Neural cell (in vitro differentiated cells): Measurements from ENCODE around the gene SLC44A5. TPM values are rescaled to one million over a fixed set of nuclear protein-coding genes. Genes with fewer than 3 reads are reported as not detected.

Experiments used
- H2AFZ ChIP-seq: fragments of 200-600, 300-800 bp; sonication (generic), shearing (Covaris generic); 2 replicates; pipeline ENCODE4 v1.6.0; 2014; ENCODE audit warnings: low read depth, mild to moderate bottlenecking, antibody characterized with exemption, low read length, moderate library complexity
- H3F3A ChIP-seq: fragments of 200-600 bp; shearing (Covaris generic); 2 replicates; pipeline ENCODE4 v1.6.1; 2016; ENCODE audit warnings: mild to moderate bottlenecking, moderate library complexity, mixed read lengths, antibody characterized with exemption, low read length; ENCODE audit not compliant: insufficient read depth, poor library complexity, severe bottlenecking
- H3K27ac ChIP-seq: fragments of 200-600, 300-800 bp; sonication (generic), shearing (Covaris generic); 2 replicates; pipeline ENCODE4 v1.5.1; 2014; ENCODE audit warnings: mild to moderate bottlenecking, low read length, moderate library complexity
- H3K27me3 ChIP-seq: fragments of 300-800, 200-600 bp; sonication (generic), shearing (Covaris generic); 2 replicates; pipeline ENCODE4 v1.6.0; 2014; ENCODE audit warnings: mild to moderate bottlenecking, low read depth, low read length, moderate library complexity; ENCODE audit not compliant: insufficient read depth
- H3K36me3 ChIP-seq: fragments of 300-800, 200-600 bp; sonication (generic), shearing (Covaris generic); 2 replicates; pipeline ENCODE4 v1.5.1; 2014; ENCODE audit warnings: mild to moderate bottlenecking, antibody characterized with exemption, low read length, moderate library complexity; ENCODE audit not compliant: insufficient read depth
- H3K4me2 ChIP-seq: fragments of 300-800, 200-600 bp; sonication (generic), shearing (Covaris generic); 2 replicates; pipeline ENCODE4 v1.6.0; 2014; ENCODE audit warnings: mild to moderate bottlenecking, low read length
- H3K4me3 ChIP-seq: fragments of 300-800, 200-600 bp; sonication (generic), shearing (Covaris generic); 2 replicates; pipeline ENCODE4 v1.5.1; 2014; ENCODE audit warnings: mild to moderate bottlenecking, low read length, moderate library complexity
- H3K79me2 ChIP-seq: fragments of 200-600 bp; shearing (Covaris generic); replicated peaks from 2 replicates; pipeline ENCODE4 v1.6.0; 2014; ENCODE audit warnings: mild to moderate bottlenecking, low read length, moderate library complexity; ENCODE audit not compliant: insufficient read depth
- H3K9ac ChIP-seq: fragments of 300-800, 200-600 bp; sonication (generic), shearing (Covaris generic); 2 replicates; pipeline ENCODE4 v1.6.1; 2016; ENCODE audit warnings: mild to moderate bottlenecking, low read length, mixed read lengths
- H3K9me2 ChIP-seq: fragments of 200-600 bp; shearing (Covaris generic); 2 replicates; pipeline ENCODE4 v1.6.1; 2016; ENCODE audit warnings: mild to moderate bottlenecking, low read length, mixed read lengths; ENCODE audit not compliant: insufficient read depth
- H3K9me3 ChIP-seq: fragments of 200-600, 300-800 bp; sonication (generic), shearing (Covaris generic); 2 replicates; pipeline ENCODE4 v1.6.1; 2016; ENCODE audit warnings: mild to moderate bottlenecking, mixed run types, low read length, moderate library complexity, mixed read lengths
- H4K20me1 ChIP-seq: fragments of 200-600 bp; shearing (Covaris generic); 2 replicates; pipeline ENCODE4 v1.6.1; 2016; ENCODE audit warnings: mild to moderate bottlenecking, mixed run types; ENCODE audit not compliant: insufficient read depth
- EP300 ChIP-seq: fragments of 450-650 bp; conservative IDR thresholded peaks from 2 replicates; pipeline ENCODE4 v1.6.1; 2014; ENCODE audit warnings: antibody characterized with exemption, mild to moderate bottlenecking, moderate library complexity; ENCODE audit not compliant: poor library complexity, severe bottlenecking
- EZH2 ChIP-seq: fragments of 200-600, 300-800 bp; shearing (Covaris generic), sonication (generic); IDR thresholded peaks from 2 replicates; pipeline ENCODE4 v1.6.1; 2014; ENCODE audit warnings: antibody characterized with exemption, low read length, borderline replicate concordance, mild to moderate bottlenecking; ENCODE audit not compliant: insufficient read depth, poor library complexity, severe bottlenecking
- MXI1 ChIP-seq: fragments of 450-650 bp; conservative IDR thresholded peaks from 2 replicates; pipeline ENCODE4 v1.6.1; 2014; ENCODE audit warnings: antibody characterized with exemption, mild to moderate bottlenecking; ENCODE audit not compliant: poor library complexity, severe bottlenecking
- POLR2AphosphoS5 ChIP-seq: IDR thresholded peaks from 2 replicates; pipeline ENCODE4 v1.6.1; 2012
- RAD21 ChIP-seq: fragments of 450-650 bp; conservative IDR thresholded peaks from 2 replicates; pipeline ENCODE4 v1.6.1; 2014; ENCODE audit warnings: antibody characterized with exemption, mild to moderate bottlenecking, moderate library complexity
- SMC3 ChIP-seq: fragments of 450-650 bp; conservative IDR thresholded peaks from 2 replicates; pipeline ENCODE4 v1.6.1; 2014; ENCODE audit warnings: antibody characterized with exemption, mild to moderate bottlenecking, moderate library complexity; ENCODE audit not compliant: poor library complexity
- TAF1 ChIP-seq: IDR thresholded peaks from 2 replicates; pipeline ENCODE4 v1.6.1; 2012; ENCODE audit warnings: low read depth
- polyA plus RNA-seq: library from polyadenylated mRNA; depleted of rRNA; stranded (reverse); fragments of >200 nt; gene quantifications from 2 replicates; pipeline ENCODE4 v1.2.3, GENCODE V29; 2014
- TF ChIP-seq, protein P1 (sequence below): fragments of 450-650 bp; IDR thresholded peaks from 2 replicates; pipeline ENCODE4 v1.5.1; 2014; ENCODE audit warnings: antibody characterized with exemption, mild to moderate bottlenecking, moderate library complexity; ENCODE audit not compliant: poor library complexity, severe bottlenecking
- TF ChIP-seq, protein P2 (sequence below): IDR thresholded peaks from 2 replicates; pipeline ENCODE4 v1.6.1; 2012; ENCODE audit warnings: borderline replicate concordance

SLC44A5 gene
- polyA plus RNA-seq, 1 donor from 2014 or later = 53.0 TPM

DNA sequence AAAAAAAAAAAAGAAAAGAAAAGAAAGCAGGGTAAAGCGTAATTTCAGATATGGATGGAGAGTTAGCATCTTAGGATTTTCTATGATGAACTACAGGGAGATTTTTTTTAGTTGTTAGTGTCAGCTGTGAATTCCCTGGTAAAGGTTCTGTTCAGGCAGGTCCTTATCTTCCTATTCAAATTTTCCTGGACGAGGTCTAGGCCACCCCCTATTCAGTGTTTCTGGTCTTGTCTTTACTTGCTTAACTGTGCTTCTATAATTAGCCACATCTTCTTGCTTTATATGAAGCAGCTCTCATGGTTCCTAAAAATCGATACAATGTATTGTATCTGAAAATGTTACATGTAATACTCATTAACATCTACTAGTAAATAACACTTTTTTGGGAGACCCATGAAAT is 318.9 kb downstream of the SLC44A5 start:
- Histone ChIP-seq H3K9me3 (no peaks in the 10 kb centered on the region), H3K4me3 (no peak overlapping the region), H3K79me2 (no peaks in the 10 kb centered on the region), H3K4me2 (no peak overlapping the region), H3K36me3 (no peaks in the 10 kb centered on the region), H3K27me3 (no peaks in the 10 kb centered on the region), H4K20me1 (no peaks in the 10 kb centered on the region), H3K9me2 (no peaks in the 10 kb centered on the region), H2AFZ (no peak overlapping the region), H3K27ac (no peak overlapping the region), H3F3A (no peaks in the 10 kb centered on the region), H3K9ac (no peak overlapping the region)
- TF ChIP-seq EZH2 (no peak), MXI1 (no peak), POLR2AphosphoS5 (no peak), TAF1 (no peak), EP300 (no peak), SMC3 (no peak), RAD21 (no peak)
- TF ChIP-seq, protein P1, sequence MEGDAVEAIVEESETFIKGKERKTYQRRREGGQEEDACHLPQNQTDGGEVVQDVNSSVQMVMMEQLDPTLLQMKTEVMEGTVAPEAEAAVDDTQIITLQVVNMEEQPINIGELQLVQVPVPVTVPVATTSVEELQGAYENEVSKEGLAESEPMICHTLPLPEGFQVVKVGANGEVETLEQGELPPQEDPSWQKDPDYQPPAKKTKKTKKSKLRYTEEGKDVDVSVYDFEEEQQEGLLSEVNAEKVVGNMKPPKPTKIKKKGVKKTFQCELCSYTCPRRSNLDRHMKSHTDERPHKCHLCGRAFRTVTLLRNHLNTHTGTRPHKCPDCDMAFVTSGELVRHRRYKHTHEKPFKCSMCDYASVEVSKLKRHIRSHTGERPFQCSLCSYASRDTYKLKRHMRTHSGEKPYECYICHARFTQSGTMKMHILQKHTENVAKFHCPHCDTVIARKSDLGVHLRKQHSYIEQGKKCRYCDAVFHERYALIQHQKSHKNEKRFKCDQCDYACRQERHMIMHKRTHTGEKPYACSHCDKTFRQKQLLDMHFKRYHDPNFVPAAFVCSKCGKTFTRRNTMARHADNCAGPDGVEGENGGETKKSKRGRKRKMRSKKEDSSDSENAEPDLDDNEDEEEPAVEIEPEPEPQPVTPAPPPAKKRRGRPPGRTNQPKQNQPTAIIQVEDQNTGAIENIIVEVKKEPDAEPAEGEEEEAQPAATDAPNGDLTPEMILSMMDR = no peak
- TF ChIP-seq, protein P2, sequence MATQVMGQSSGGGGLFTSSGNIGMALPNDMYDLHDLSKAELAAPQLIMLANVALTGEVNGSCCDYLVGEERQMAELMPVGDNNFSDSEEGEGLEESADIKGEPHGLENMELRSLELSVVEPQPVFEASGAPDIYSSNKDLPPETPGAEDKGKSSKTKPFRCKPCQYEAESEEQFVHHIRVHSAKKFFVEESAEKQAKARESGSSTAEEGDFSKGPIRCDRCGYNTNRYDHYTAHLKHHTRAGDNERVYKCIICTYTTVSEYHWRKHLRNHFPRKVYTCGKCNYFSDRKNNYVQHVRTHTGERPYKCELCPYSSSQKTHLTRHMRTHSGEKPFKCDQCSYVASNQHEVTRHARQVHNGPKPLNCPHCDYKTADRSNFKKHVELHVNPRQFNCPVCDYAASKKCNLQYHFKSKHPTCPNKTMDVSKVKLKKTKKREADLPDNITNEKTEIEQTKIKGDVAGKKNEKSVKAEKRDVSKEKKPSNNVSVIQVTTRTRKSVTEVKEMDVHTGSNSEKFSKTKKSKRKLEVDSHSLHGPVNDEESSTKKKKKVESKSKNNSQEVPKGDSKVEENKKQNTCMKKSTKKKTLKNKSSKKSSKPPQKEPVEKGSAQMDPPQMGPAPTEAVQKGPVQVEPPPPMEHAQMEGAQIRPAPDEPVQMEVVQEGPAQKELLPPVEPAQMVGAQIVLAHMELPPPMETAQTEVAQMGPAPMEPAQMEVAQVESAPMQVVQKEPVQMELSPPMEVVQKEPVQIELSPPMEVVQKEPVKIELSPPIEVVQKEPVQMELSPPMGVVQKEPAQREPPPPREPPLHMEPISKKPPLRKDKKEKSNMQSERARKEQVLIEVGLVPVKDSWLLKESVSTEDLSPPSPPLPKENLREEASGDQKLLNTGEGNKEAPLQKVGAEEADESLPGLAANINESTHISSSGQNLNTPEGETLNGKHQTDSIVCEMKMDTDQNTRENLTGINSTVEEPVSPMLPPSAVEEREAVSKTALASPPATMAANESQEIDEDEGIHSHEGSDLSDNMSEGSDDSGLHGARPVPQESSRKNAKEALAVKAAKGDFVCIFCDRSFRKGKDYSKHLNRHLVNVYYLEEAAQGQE = no peak

DNA sequence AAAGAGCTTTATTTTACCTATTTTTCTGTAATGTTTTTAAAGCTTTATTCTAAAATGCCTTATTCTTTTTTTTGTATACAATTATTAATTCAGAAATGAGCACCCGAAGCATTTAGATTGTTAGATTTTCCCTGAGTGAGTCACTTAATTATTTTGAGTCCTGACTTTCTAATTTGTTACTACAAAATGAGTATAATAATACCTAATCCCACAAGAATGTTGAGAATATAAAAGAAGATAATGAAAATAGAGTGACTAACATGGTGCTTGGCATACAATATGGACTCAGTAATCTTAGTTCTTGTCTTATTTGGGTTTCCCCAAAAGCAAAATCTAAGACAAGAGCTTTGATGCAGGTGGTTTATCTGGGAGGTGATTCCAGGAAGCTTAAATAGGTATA is 334.5 kb downstream of the SLC44A5 start:
- no peak for TF ChIP-seq MXI1
- no peak for TF ChIP-seq SMC3
- TF ChIP-seq EZH2 = no peak
- TF ChIP-seq EP300 = no peak
- no peak overlapping the region for H3K4me2 ChIP-seq
- no peak overlapping the region for H2AFZ ChIP-seq

DNA sequence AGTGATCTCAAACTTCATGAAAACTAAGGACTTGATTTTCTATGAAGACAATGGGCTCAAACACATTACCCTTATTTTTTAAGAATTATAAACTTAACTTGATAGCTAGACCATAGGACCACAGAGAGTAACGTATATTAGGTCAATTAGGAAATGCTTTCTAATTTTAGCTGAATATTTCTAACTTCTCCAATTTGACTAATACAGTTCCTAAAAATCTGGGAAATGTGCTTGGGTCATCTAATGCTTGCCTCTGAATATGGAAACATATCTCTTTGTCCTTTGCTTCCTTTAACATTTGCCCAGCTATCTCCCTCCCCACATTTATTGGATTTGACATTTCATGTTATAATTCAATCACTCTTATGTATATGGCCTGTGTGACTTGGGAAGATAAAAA is 335.3 kb downstream of the SLC44A5 start:
- TF ChIP-seq SMC3 = no peak
- no peak for TF ChIP-seq EP300
- TF ChIP-seq MXI1 = no peak
- no peak for TF ChIP-seq POLR2AphosphoS5
- no peak for TF ChIP-seq RAD21
- TF ChIP-seq, protein P2 = no peak
- TF ChIP-seq, protein P1 = no peak
- TF ChIP-seq EZH2 = no peak
- no peak for TF ChIP-seq TAF1
- no peak overlapping the region for H3K27ac ChIP-seq
- H2AFZ ChIP-seq = no peak overlapping the region
- no peaks in the 10 kb centered on the region for H3K9me2 ChIP-seq
- H3K79me2 ChIP-seq = no peaks in the 10 kb centered on the region
- no peaks in the 10 kb centered on the region for H3K27me3 ChIP-seq
- no peaks in the 10 kb centered on the region for H3F3A ChIP-seq
- H4K20me1 ChIP-seq = no peaks in the 10 kb centered on the region
- H3K4me3 ChIP-seq = no peak overlapping the region
- H3K9ac ChIP-seq = no peak overlapping the region
- H3K4me2 ChIP-seq = no peak overlapping the region
- no peaks in the 10 kb centered on the region for H3K9me3 ChIP-seq
- no peaks in the 10 kb centered on the region for H3K36me3 ChIP-seq

More for the DNA sequence above, 334.5 kb downstream of the SLC44A5 start:
- H3K4me3 ChIP-seq = no peak overlapping the region
- no peak overlapping the region for H3K27ac ChIP-seq
- H3K79me2 ChIP-seq = no peaks in the 10 kb centered on the region
- no peaks in the 10 kb centered on the region for H3K27me3 ChIP-seq
- no peak overlapping the region for H3K9ac ChIP-seq
- no peaks in the 10 kb centered on the region for H3K9me3 ChIP-seq
- H3F3A ChIP-seq = no peaks in the 10 kb centered on the region
- H3K9me2 ChIP-seq = no peaks in the 10 kb centered on the region
- no peaks in the 10 kb centered on the region for H4K20me1 ChIP-seq
- no peaks in the 10 kb centered on the region for H3K36me3 ChIP-seq
